Measurements from ENCODE around the gene ZNF827. TPM values are rescaled to one million over a fixed set of nuclear protein-coding genes. Genes with fewer than 3 reads are reported as not detected.

The ZNF827 gene
- total RNA-seq, 4 donors from 2014 or later: 23.9 to 52.3 (median 29.3) TPM

- no peaks in the 10 kb centered on the region for H3K27me3 ChIP-seq
- DNase-seq: peak; percentile 39 to 52
- TF ChIP-seq CTCF (IDR thresholded peaks at IDR 0.05) (no peak), POLR2A (IDR thresholded peaks at IDR 0.05) (no peak)
- H3K9me3 ChIP-seq: no peaks in the 10 kb centered on the region
- 41 to 48% methylated on average over 3 of the region's 3 CpGs for WGBS, 2 donors
- no peaks in the 10 kb centered on the region for H3K36me3 ChIP-seq
- intact Hi-C loops (cut with DNase I): no loop called here
- no peak overlapping the region for H3K27ac ChIP-seq
- H3K4me3 ChIP-seq (replicated peaks in 1 of 3): no peak overlapping the region
- peaks cover 10 to 16% of the 10 kb centered on the region in 2 donors for H3K4me1 ChIP-seq
These were observed 222.4 kb downstream of the ZNF827 start for GRCh38 chr4:145716200-145716599.

- Histone ChIP-seq H3K4me3 (replicated peaks in 1 of 3) (no peak overlapping the region), H3K27ac (peak overlapping the region in 2 of 3 donors; percentile 5 to 33), H3K36me3 (no peaks in the 10 kb centered on the region), H3K27me3 (no peaks in the 10 kb centered on the region), H3K4me1 (peaks cover 8 to 20% of the 10 kb centered on the region in 2 donors), H3K9me3 (no peaks in the 10 kb centered on the region)
- intact Hi-C loops (cut with DNase I): no loop called here
- WGBS, 2 donors: 79 to 86% methylated on average over 3 of the region's 3 CpGs
- no peak for DNase-seq
- no peak for TF ChIP-seq POLR2A (IDR thresholded peaks at IDR 0.05)
- TF ChIP-seq CTCF (IDR thresholded peaks at IDR 0.05): no peak
These were observed 228.8 kb downstream of the ZNF827 start for GRCh38 chr4:145709843-145710242.

- Histone ChIP-seq H3K36me3 (no peaks in the 10 kb centered on the region), H3K27ac (peak overlapping the region; percentile 5 to 44 (median 33)), H3K9me3 (no peaks in the 10 kb centered on the region), H3K4me1 (peaks cover 8 to 20% of the 10 kb centered on the region in 2 donors), H3K27me3 (no peaks in the 10 kb centered on the region), H3K4me3 (replicated peaks in 1 of 3) (no peak overlapping the region)
- peak; percentile 47 to 60 for DNase-seq
- intact Hi-C loops (cut with DNase I): no loop called here
- WGBS, 2 donors: 23 to 42% methylated on average over 1 of the region's 1 CpG
- TF ChIP-seq CTCF (IDR thresholded peaks at IDR 0.05) (no peak), POLR2A (IDR thresholded peaks at IDR 0.05) (no peak)
These were observed 229.3 kb downstream of the ZNF827 start for GRCh38 chr4:145709336-145709735.

Small RNA genes lying within 50 kb of the gene (small RNA-seq; reads per million reads assigned to genes)
- gene RF00019: not detected

Other genes with a start within 250 kb of the ZNF827 start
- 10 to 100 TPM; 25.1 to 43.9 (median 31.9) TPM for gene LSM6, start 236.9 kb upstream of the ZNF827 start, total RNA-seq

Measured in thyroid gland (tissue), 4 donors.